K562 (cell line): ENCODE measurements around the gene PDZK1IP1. TPM values are rescaled to one million over a fixed set of nuclear protein-coding genes. Genes with fewer than 3 reads are reported as not detected.

ENCODE experiments used
- AFF4 ChIP-seq: sonication (generic); formaldehyde crosslinking; IDR thresholded peaks from 2 replicates; pipeline ENCODE4 v1.8.0; 2023; ENCODE audit warnings: mild to moderate bottlenecking, missing genetic modification reagents
- BRD4 ChIP-seq: fragments of 200-600 bp; sonication (generic); IDR thresholded peaks from 2 replicates; pipeline ENCODE4 v1.6.1; 2017; ENCODE audit warnings: inconsistent platforms
- BRF1 ChIP-seq: IDR thresholded peaks from 3 replicates; pipeline ENCODE4 v1.6.1; 2011; ENCODE audit warnings: borderline replicate concordance, mild to moderate bottlenecking; ENCODE audit not compliant: insufficient read length; ENCODE audit errors: extremely low read depth
- DLX4 ChIP-seq: fragments of 250-450 bp; sonication (Bioruptor Pico); IDR thresholded peaks from 2 replicates; pipeline ENCODE4 v1.6.1; 2021; ENCODE audit warnings: mild to moderate bottlenecking
- DNMT1 ChIP-seq: fragments of 450-650 bp; IDR thresholded peaks from 2 replicates; pipeline ENCODE4 v1.6.1; 2016; ENCODE audit warnings: antibody characterized with exemption, mild to moderate bottlenecking
- EGR1 ChIP-seq: fragments of 450-650 bp; conservative IDR thresholded peaks from 2 replicates; pipeline ENCODE4 v1.6.1; 2017; ENCODE audit warnings: mild to moderate bottlenecking
- ESRRB ChIP-seq: fragments of 250-450 bp; sonication (Bioruptor Pico); IDR thresholded peaks from 2 replicates; pipeline ENCODE4 v1.5.0; 2020; ENCODE audit warnings: mild to moderate bottlenecking, moderate library complexity, borderline replicate concordance
- ETV1 ChIP-seq: fragments of 450-650 bp; conservative IDR thresholded peaks from 2 replicates; pipeline ENCODE4 v1.6.1; 2016; ENCODE audit warnings: missing genetic modification characterization, control low read depth, low read depth, missing compliant biosample characterization
- FOXJ3 ChIP-seq: sonication (generic); formaldehyde crosslinking; IDR thresholded peaks from 2 replicates; pipeline ENCODE4 v1.4.0; 2020; ENCODE audit warnings: mild to moderate bottlenecking, missing genetic modification reagents
- GATA2 ChIP-seq: sonication (generic); formaldehyde crosslinking; IDR thresholded peaks from 2 replicates; pipeline ENCODE4 v1.4.0; 2020; ENCODE audit warnings: mild to moderate bottlenecking, missing genetic modification reagents
- IRF1 ChIP-seq: sonication (generic); formaldehyde crosslinking; IDR thresholded peaks from 2 replicates; pipeline ENCODE4 v1.8.0; 2022; ENCODE audit warnings: missing genetic modification reagents, mild to moderate bottlenecking, borderline replicate concordance
- KDM2B ChIP-seq: fragments of 250-450 bp; sonication (Bioruptor Pico); IDR thresholded peaks from 2 replicates; pipeline ENCODE4 v1.8.0; 2021; ENCODE audit warnings: mild to moderate bottlenecking, moderate library complexity
- MTF1 ChIP-seq: fragments of 250-450 bp; sonication (Bioruptor Pico); IDR thresholded peaks from 2 replicates; pipeline ENCODE4 v1.9.0; 2021; ENCODE audit warnings: moderate library complexity, mild to moderate bottlenecking, inconsistent platforms, borderline replicate concordance
- PTTG1 ChIP-seq: fragments of 450-650 bp; IDR thresholded peaks from 2 replicates; pipeline ENCODE4 v1.6.1; 2016; ENCODE audit warnings: low read depth, mild to moderate bottlenecking, missing genetic modification characterization, missing compliant biosample characterization
- RBM25 ChIP-seq: fragments of 200-400 bp; formaldehyde crosslinking; IDR thresholded peaks from 2 replicates; pipeline ENCODE4 v1.6.1; 2018; ENCODE audit warnings: low read length, low read depth, moderate library complexity; ENCODE audit not compliant: severe bottlenecking
- RFX7 ChIP-seq: fragments of 250-450 bp; sonication (Bioruptor Pico); IDR thresholded peaks from 2 replicates; pipeline ENCODE4 v1.5.1; 2021; ENCODE audit warnings: mild to moderate bottlenecking
- SIN3B ChIP-seq: fragments of 450-650 bp; IDR thresholded peaks from 2 replicates; pipeline ENCODE4 v1.6.1; 2017; ENCODE audit warnings: low read depth, mild to moderate bottlenecking, moderate library complexity
- SMAD3 ChIP-seq: fragments of 450-650 bp; formaldehyde crosslinking; conservative IDR thresholded peaks from 2 replicates; pipeline ENCODE4 v1.4.0; 2020; ENCODE audit warnings: mild to moderate bottlenecking
- SREBF2 ChIP-seq: sonication (generic); formaldehyde crosslinking; IDR thresholded peaks from 2 replicates; pipeline ENCODE4 v1.4.0; 2020; ENCODE audit warnings: mild to moderate bottlenecking, missing genetic modification reagents
- SUPT5H ChIP-seq: fragments of 450-650 bp; IDR thresholded peaks from 2 replicates; pipeline ENCODE4 v1.6.1; 2016
- ZBED1 ChIP-seq: IDR thresholded peaks from 2 replicates; pipeline ENCODE4 v1.6.1; 2014
- ZBTB2 ChIP-seq: fragments of 450-650 bp; IDR thresholded peaks from 2 replicates; pipeline ENCODE4 v1.6.1; 2016; ENCODE audit warnings: antibody characterized with exemption
- ZNF274 ChIP-seq: IDR thresholded peaks from 2 replicates; pipeline ENCODE4 v1.6.1; 2011; ENCODE audit warnings: low read depth, mild to moderate bottlenecking, low read length, moderate library complexity, borderline replicate concordance
- polyA plus RNA-seq, 8 experiments: library from polyadenylated mRNA; depleted of rRNA in 4 of 8; stranded (reverse) in 5 of 8; unstranded in 3 of 8; fragments of >200 nt; fragmentation: Nextera tagmentation in 2 of 8; fragmentation: Illumina TruSeq in 1 of 8; extraction: Ambion mirVana in 2 of 8; extraction: Trizol in 1 of 8; gene quantifications; 2 replicates each; pipeline versions ENCODE4 v1.2.1 to v1.2.3, GENCODE V29; 2011 to 2014; ENCODE audit warnings: inconsistent platforms in 1 of 8, missing spikeins in 1 of 8
- total RNA-seq, 7 experiments: library from RNA; depleted of rRNA in 6 of 7; stranded (reverse); fragments of >200 nt in 6 of 7; fragmentation: Illumina TruSeq in 2 of 7; extraction: Trizol in 2 of 7; gene quantifications; 2 replicates each; pipeline versions ENCODE4 v1.2.1 to v1.2.3, GENCODE V29; 2011 to 2021; ENCODE audit warnings: low replicate concordance in 1 of 7

PDZK1IP1 gene
- total and polyA plus RNA-seq, 9 of the 15 experiments (the other 6 are each of a cell fraction or from before 2014, with no cell fraction given), result 0.17 to 0.68 (median 0.53) TPM; not detected in 2

GRCh38 chr1:47181095-47181954 lies 8.5 kb downstream of the PDZK1IP1 start (continued):
- no peak; the same call in 1 of the 2 replicates for TF ChIP-seq BRD4
- no peak for TF ChIP-seq SREBF2 (CRISPR knock-in tag)
- no peak for TF ChIP-seq IRF1 (CRISPR knock-in tag)
- peak; percentile 92 for TF ChIP-seq ZNF274
- TF ChIP-seq RFX7 (CRISPR knock-in tag), result peak; percentile 85
- peak; percentile 100 for TF ChIP-seq GATA2 (CRISPR knock-in tag)
- 0 out of 2 replicates have a peak, but pooled peaks have one; percentile 14 for TF ChIP-seq SIN3B
- no peak for TF ChIP-seq MTF1 (CRISPR knock-in tag)
- TF ChIP-seq DNMT1, result no peak
- TF ChIP-seq SMAD3, result peak; percentile 99
- TF ChIP-seq BRF1, result no peak
- no peak for TF ChIP-seq DLX4 (CRISPR knock-in tag)
- peak; percentile 77 for TF ChIP-seq ETV1
- TF ChIP-seq ZBED1, result peak; percentile 98
- TF ChIP-seq FOXJ3, result no peak
- TF ChIP-seq EGR1, result peak; percentile 89
- TF ChIP-seq PTTG1 (tag), result no peak
- peak; percentile 82; the same call in 1 of the 2 replicates for TF ChIP-seq ZBTB2
- 0 out of 2 replicates have a peak, but pooled peaks have one; percentile 77 for TF ChIP-seq ESRRB (CRISPR knock-in tag)
- TF ChIP-seq KDM2B (CRISPR knock-in tag), result peak; percentile 68; the same call in 1 of the 2 replicates
- TF ChIP-seq SUPT5H, result no peak
- no peak for TF ChIP-seq RBM25
- no peak; the same call in 1 of the 2 replicates for TF ChIP-seq AFF4
